Stimulated activated CD8-positive, alpha-beta memory T cell treated with anti-CD3 and anti-CD28 coated beads, Interleukin-4, amount 100 ng/mL, for 48 hours (primary cell): ENCODE results near the gene MAP1A.

Experiments
- DNase-seq: peaks from one replicate; pipeline ENCODE4 v3.0.0-alpha.2; 2020

The MAP1A gene

GRCh38 chr15:43511012-43511885, 6.2 kb upstream of the MAP1A start:
- no peak for DNase-seq

- DNase-seq, result no peak
These were observed 3.9 kb upstream of the MAP1A start for GRCh38 chr15:43513550-43513949.

GRCh38 chr15:43514241-43515057, 3.0 kb upstream of the MAP1A start:
- DNase-seq, result peak; percentile 32

GRCh38 chr15:43515741-43516140, 1.7 kb upstream of the MAP1A start:
- no peak for DNase-seq

- no peak for DNase-seq
These were observed 1.2 kb upstream of the MAP1A start for GRCh38 chr15:43516185-43516584.

- DNase-seq, result no peak
These were observed 531 bp upstream of the MAP1A start for GRCh38 chr15:43516801-43517353.

- DNase-seq, result no peak
These were observed 871 bp downstream of the MAP1A start for GRCh38 chr15:43518197-43518761.

GRCh38 chr15:43519196-43519595, 1.8 kb downstream of the MAP1A start:
- no peak for DNase-seq

GRCh38 chr15:43520138-43520537, 2.7 kb downstream of the MAP1A start:
- DNase-seq, result no peak

GRCh38 chr15:43521419-43521818, 4.0 kb downstream of the MAP1A start:
- DNase-seq, result no peak

GRCh38 chr15:43522247-43522646, 4.8 kb downstream of the MAP1A start:
- DNase-seq, result no peak

GRCh38 chr15:43523646-43524045, 6.2 kb downstream of the MAP1A start:
- DNase-seq, result no peak

- DNase-seq, result no peak
These were observed 6.9 kb downstream of the MAP1A start for GRCh38 chr15:43524254-43524845.

- peak; percentile 18 for DNase-seq
These were observed 7.7 kb downstream of the MAP1A start for GRCh38 chr15:43525131-43525530.

GRCh38 chr15:43526261-43526930, 9.0 kb downstream of the MAP1A start:
- peak; percentile 17 for DNase-seq

GRCh38 chr15:43527016-43527801, 9.8 kb downstream of the MAP1A start:
- DNase-seq, result peak; percentile 19

- DNase-seq, result peak; percentile 15
These were observed 10.6 kb downstream of the MAP1A start for GRCh38 chr15:43527802-43528541.

GRCh38 chr15:43528542-43529007, 11.2 kb downstream of the MAP1A start:
- peak; percentile 12 for DNase-seq

- DNase-seq, result peak; percentile 2
These were observed 11.7 kb downstream of the MAP1A start for GRCh38 chr15:43529141-43529540.

GRCh38 chr15:43529587-43530345, 12.4 kb downstream of the MAP1A start:
- DNase-seq, result no peak
